H9 (cell line): ENCODE data around the gene ADRM1. TPM values are rescaled to one million over a fixed set of nuclear protein-coding genes. Genes with fewer than 3 reads are reported as not detected.

Experiments
- DNase-seq: peaks from one replicate; pipeline ENCODE4 v3.0.0-alpha.2; 2017
- H2AFZ ChIP-seq: one replicate; pipeline ENCODE4 v1.6.1; 2013; ENCODE audit warnings: mild to moderate bottlenecking, low read length, control low read depth, moderate library complexity
- H2AK5ac ChIP-seq: 2 replicates; pipeline ENCODE4 v1.6.1; 2013; ENCODE audit warnings: low read length, control low read depth, mixed read lengths; ENCODE audit not compliant: insufficient read length
- H2BK120ac ChIP-seq: one replicate; pipeline ENCODE4 v1.6.1; 2013; ENCODE audit warnings: low read depth, mild to moderate bottlenecking, low read length, control low read depth, inconsistent platforms; ENCODE audit not compliant: poor library complexity, severe bottlenecking
- H2BK12ac ChIP-seq: 2 replicates; pipeline ENCODE4 v1.6.1; 2013; ENCODE audit warnings: low read length, control low read depth, mixed read lengths, low read depth; ENCODE audit not compliant: insufficient read length
- H2BK15ac ChIP-seq: 2 replicates; pipeline ENCODE4 v1.6.1; 2013; ENCODE audit warnings: low read depth, low read length, control low read depth
- H2BK20ac ChIP-seq: one replicate; pipeline ENCODE4 v1.6.1; 2013; ENCODE audit warnings: low read depth, mild to moderate bottlenecking, low read length, control low read depth, inconsistent platforms; ENCODE audit not compliant: poor library complexity, severe bottlenecking
- H2BK5ac ChIP-seq: 2 replicates; pipeline ENCODE4 v1.6.1; 2013; ENCODE audit warnings: low read length, control low read depth, mixed read lengths; ENCODE audit not compliant: insufficient read length
- H3K14ac ChIP-seq: 2 replicates; pipeline ENCODE4 v1.6.1; 2013; ENCODE audit warnings: low read length, control low read depth; ENCODE audit not compliant: insufficient read depth
- H3K18ac ChIP-seq: 2 replicates; pipeline ENCODE4 v1.6.1; 2013; ENCODE audit warnings: low read depth, mild to moderate bottlenecking, mixed read lengths, low read length, control low read depth; ENCODE audit not compliant: insufficient read length
- H3K23ac ChIP-seq: 2 replicates; pipeline ENCODE4 v1.6.1; 2013; ENCODE audit warnings: low read length, control low read depth, mixed read lengths, low read depth; ENCODE audit not compliant: insufficient read length
- H3K23me2 ChIP-seq: 2 replicates; pipeline ENCODE4 v1.6.1; 2013; ENCODE audit warnings: low read depth, mild to moderate bottlenecking, mixed read lengths, low read length, control low read depth; ENCODE audit not compliant: insufficient read length, poor library complexity, severe bottlenecking
- H3K27ac ChIP-seq: 2 replicates; pipeline ENCODE4 v1.5.1; 2013; ENCODE audit warnings: low read length, control low read depth, mixed read lengths, low read depth; ENCODE audit not compliant: insufficient read length
- H3K27me3 ChIP-seq: 2 replicates; pipeline ENCODE4 v1.6.1; 2013; ENCODE audit warnings: low read length, control low read depth, inconsistent platforms; ENCODE audit not compliant: insufficient read depth
- H3K4ac ChIP-seq: 2 replicates; pipeline ENCODE4 v1.6.1; 2013; ENCODE audit warnings: low read depth, mild to moderate bottlenecking, control low read depth, inconsistent platforms, low read length, moderate library complexity
- H3K4me1 ChIP-seq: 2 replicates; pipeline ENCODE4 v1.6.1; 2013; ENCODE audit warnings: low read length, control low read depth, inconsistent platforms; ENCODE audit not compliant: insufficient read depth
- H3K4me2 ChIP-seq: 2 replicates; pipeline ENCODE4 v1.6.1; 2013; ENCODE audit warnings: low read length, control low read depth, mixed read lengths; ENCODE audit not compliant: insufficient read length, insufficient read depth
- H3K56ac ChIP-seq: 2 replicates; pipeline ENCODE4 v1.6.1; 2013; ENCODE audit warnings: low read depth, mild to moderate bottlenecking, mixed read lengths, low read length, control low read depth; ENCODE audit not compliant: insufficient read length
- H3K79me1 ChIP-seq: 2 replicates; pipeline ENCODE4 v1.6.1; 2013; ENCODE audit warnings: low read depth, mild to moderate bottlenecking, moderate library complexity, low read length, control low read depth, inconsistent platforms; ENCODE audit not compliant: insufficient read depth, poor library complexity, severe bottlenecking
- H3K79me2 ChIP-seq: 2 replicates; pipeline ENCODE4 v1.6.1; 2013; ENCODE audit warnings: low read length, control low read depth, inconsistent platforms; ENCODE audit not compliant: insufficient read depth
- H3K9ac ChIP-seq: 2 replicates; pipeline ENCODE4 v1.6.1; 2013; ENCODE audit warnings: low read length, control low read depth, mixed read lengths; ENCODE audit not compliant: insufficient read length; ENCODE audit errors: extremely low read depth
- H3K9me3 ChIP-seq: one replicate; pipeline ENCODE4 v1.6.1; 2013; ENCODE audit warnings: low read depth, low read length, inconsistent platforms; ENCODE audit not compliant: control insufficient read depth
- H3T11ph ChIP-seq: one replicate; pipeline ENCODE4 v1.6.1; 2013; ENCODE audit warnings: mild to moderate bottlenecking, low read length, control low read depth, inconsistent platforms
- H4K20me1 ChIP-seq: one replicate; pipeline ENCODE4 v1.6.1; 2013; ENCODE audit not compliant: control insufficient read depth, insufficient read length, insufficient read depth
- H4K5ac ChIP-seq: 2 replicates; pipeline ENCODE4 v1.6.1; 2013; ENCODE audit warnings: low read depth, mild to moderate bottlenecking, mixed read lengths, low read length, control low read depth; ENCODE audit not compliant: insufficient read length
- H4K8ac ChIP-seq: replicated peaks from 2 replicates; pipeline ENCODE4 v1.6.1; 2013; ENCODE audit warnings: low read length, control low read depth, mixed read lengths, low read depth; ENCODE audit not compliant: insufficient read length
- H4K91ac ChIP-seq: 2 replicates; pipeline ENCODE4 v1.6.1; 2013; ENCODE audit warnings: low read depth, mild to moderate bottlenecking, moderate library complexity, mixed read lengths, low read length, control low read depth; ENCODE audit not compliant: insufficient read length
- H3K27ac Mint-ChIP-seq, 3 experiments: 2 replicates in 2 of 3; 3 replicates in 1 of 3; pipeline ENCODE4 v1.8.0; 2020 to 2021; ENCODE audit warnings: mixed read lengths in 3 of 3, mild to moderate bottlenecking in 1 of 3, moderate library complexity in 1 of 3
- H3K27me3 Mint-ChIP-seq: 2 replicates; pipeline ENCODE4 v1.8.0; 2021; ENCODE audit warnings: low read depth, mild to moderate bottlenecking, moderate library complexity, mixed read lengths
- H3K36me3 Mint-ChIP-seq, 3 experiments: 2 replicates in 2 of 3; 3 replicates in 1 of 3; pipeline ENCODE4 v1.8.0; 2020 to 2021; ENCODE audit warnings: low read depth in 3 of 3, mixed read lengths in 3 of 3; ENCODE audit not compliant: insufficient read depth in 1 of 3
- H3K4me1 Mint-ChIP-seq, 2 experiments: 2 replicates each; pipeline ENCODE4 v1.8.0; 2020; ENCODE audit warnings: mixed read lengths in 2 of 2
- H3K4me3 Mint-ChIP-seq, 2 experiments: 2 replicates in 1 of 2; 3 replicates in 1 of 2; pipeline ENCODE4 v1.8.0; 2020 to 2021; ENCODE audit warnings: mild to moderate bottlenecking in 2 of 2, mixed read lengths in 2 of 2, moderate library complexity in 1 of 2
- H3K9me3 Mint-ChIP-seq, 2 experiments: 2 replicates in 1 of 2; 3 replicates in 1 of 2; pipeline ENCODE4 v1.8.0; 2020; ENCODE audit warnings: mild to moderate bottlenecking in 2 of 2, mixed read lengths in 2 of 2, moderate library complexity in 1 of 2
- WGBS: extraction: QIAGEN DNeasy Blood & Tissue Kit; methylation state at CpG from one replicate; pipeline ENCODE4 v1.1.7; 2013; ENCODE audit warnings: missing lambda C conversion rate, low lambda C conversion rate, mixed read lengths; ENCODE audit not compliant: insufficient read length; ENCODE audit errors: extremely low coverage; 5-methylcytosine and 5-hydroxymethylcytosine counted together
- total RNA-seq: library from RNA; stranded (reverse); gene quantifications from 2 replicates; pipeline ENCODE4 v1.2.1, GENCODE V29; 2021
- TF ChIP-seq, protein P1 (sequence below): fragments of 200-600 bp; sonication (generic); conservative IDR thresholded peaks from 3 replicates; pipeline ENCODE4 v1.8.0; 2021; ENCODE audit warnings: antibody characterized with exemption, mild to moderate bottlenecking

Gene ADRM1
- total RNA-seq, 1 experiment from 2014 or later: 153 TPM

DNA sequence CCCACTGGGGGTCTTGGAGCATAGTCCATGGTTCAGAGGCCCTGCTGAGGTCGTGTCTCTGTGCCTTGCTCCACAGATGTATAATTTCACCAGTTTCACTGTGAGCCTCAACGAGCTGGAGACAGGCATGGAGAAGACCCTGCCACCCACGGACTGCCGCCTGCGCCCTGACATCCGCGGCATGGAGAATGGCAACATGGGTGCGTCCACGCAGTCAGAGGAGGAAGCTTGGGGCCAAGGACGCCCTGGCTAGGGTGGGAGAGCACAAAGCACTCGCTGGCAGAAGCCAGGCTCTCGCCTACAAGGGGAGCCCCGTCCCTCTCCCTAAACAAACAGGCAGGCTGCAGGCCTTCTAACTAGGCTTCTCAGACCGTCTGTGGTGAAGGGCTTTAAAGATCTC, 13.7 kb upstream of the ADRM1 start:
- H3K9ac ChIP-seq: no peak overlapping the region
- H3K9me3 Mint-ChIP-seq: no peaks in the 10 kb centered on the region; a peak in 1 of 5 replicates
- no peak overlapping the region for H3T11ph ChIP-seq
- no peak overlapping the region for H3K4me2 ChIP-seq
- H3K27ac ChIP-seq: no peak overlapping the region
- no peaks in the 10 kb centered on the region for H3K79me2 ChIP-seq
- no peak overlapping the region for H4K5ac ChIP-seq
- H2BK15ac ChIP-seq: no peak overlapping the region
- no peaks in the 10 kb centered on the region for H3K27me3 ChIP-seq
- no peak overlapping the region for H3K4me3 Mint-ChIP-seq
- no peaks in the 10 kb centered on the region for H3K23me2 ChIP-seq
- no peak overlapping the region for H2BK20ac ChIP-seq
- WGBS: no CpG with 5 or more reads among the region's 14 CpGs
- no peak overlapping the region for H3K14ac ChIP-seq
- H3K18ac ChIP-seq: no peak overlapping the region
- no peaks in the 10 kb centered on the region for H3K4me1 ChIP-seq
- no peak overlapping the region for H2AK5ac ChIP-seq
- H2AFZ ChIP-seq: no peak overlapping the region
- no peak overlapping the region for H3K4ac ChIP-seq
- H4K91ac ChIP-seq: no peak overlapping the region
- TF ChIP-seq, protein P1, sequence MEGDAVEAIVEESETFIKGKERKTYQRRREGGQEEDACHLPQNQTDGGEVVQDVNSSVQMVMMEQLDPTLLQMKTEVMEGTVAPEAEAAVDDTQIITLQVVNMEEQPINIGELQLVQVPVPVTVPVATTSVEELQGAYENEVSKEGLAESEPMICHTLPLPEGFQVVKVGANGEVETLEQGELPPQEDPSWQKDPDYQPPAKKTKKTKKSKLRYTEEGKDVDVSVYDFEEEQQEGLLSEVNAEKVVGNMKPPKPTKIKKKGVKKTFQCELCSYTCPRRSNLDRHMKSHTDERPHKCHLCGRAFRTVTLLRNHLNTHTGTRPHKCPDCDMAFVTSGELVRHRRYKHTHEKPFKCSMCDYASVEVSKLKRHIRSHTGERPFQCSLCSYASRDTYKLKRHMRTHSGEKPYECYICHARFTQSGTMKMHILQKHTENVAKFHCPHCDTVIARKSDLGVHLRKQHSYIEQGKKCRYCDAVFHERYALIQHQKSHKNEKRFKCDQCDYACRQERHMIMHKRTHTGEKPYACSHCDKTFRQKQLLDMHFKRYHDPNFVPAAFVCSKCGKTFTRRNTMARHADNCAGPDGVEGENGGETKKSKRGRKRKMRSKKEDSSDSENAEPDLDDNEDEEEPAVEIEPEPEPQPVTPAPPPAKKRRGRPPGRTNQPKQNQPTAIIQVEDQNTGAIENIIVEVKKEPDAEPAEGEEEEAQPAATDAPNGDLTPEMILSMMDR: no peak
- H4K8ac ChIP-seq: no peak overlapping the region
- no peak overlapping the region for H3K27ac Mint-ChIP-seq
- no peak overlapping the region for H2BK5ac ChIP-seq
- H3K27me3 Mint-ChIP-seq: no peaks in the 10 kb centered on the region; the same call in 1 of the 2 replicates
- DNase-seq: no peak
- H3K23ac ChIP-seq: no peak overlapping the region
- H3K79me1 ChIP-seq: no peaks in the 10 kb centered on the region
- no peaks in the 10 kb centered on the region for H3K4me1 Mint-ChIP-seq
- H3K9me3 ChIP-seq: no peaks in the 10 kb centered on the region
- no peak overlapping the region for H3K56ac ChIP-seq
- H2BK120ac ChIP-seq: no peak overlapping the region
- peaks cover 3% of the 10 kb centered on the region for H4K20me1 ChIP-seq
- peaks cover 10 to 52% (median 31%) of the 10 kb centered on the region in 3 experiments; a peak in 6 of 7 replicates for H3K36me3 Mint-ChIP-seq
- no peak overlapping the region for H2BK12ac ChIP-seq
